GM18861 (cell line): ENCODE data around the gene IQGAP1.
"Not testable (repeated sequence)": the region's sequence is repeated elsewhere in the genome, so short reads cannot be mapped to it uniquely, and the experiment has no call there.

Experiments used
- ATAC-seq: cut with Tn5 transposase; IDR thresholded peaks from one replicate; pipeline ENCODE4 v1.9.1; 2021; ENCODE audit not compliant: unreplicated experiment

IQGAP1 gene

DNA sequence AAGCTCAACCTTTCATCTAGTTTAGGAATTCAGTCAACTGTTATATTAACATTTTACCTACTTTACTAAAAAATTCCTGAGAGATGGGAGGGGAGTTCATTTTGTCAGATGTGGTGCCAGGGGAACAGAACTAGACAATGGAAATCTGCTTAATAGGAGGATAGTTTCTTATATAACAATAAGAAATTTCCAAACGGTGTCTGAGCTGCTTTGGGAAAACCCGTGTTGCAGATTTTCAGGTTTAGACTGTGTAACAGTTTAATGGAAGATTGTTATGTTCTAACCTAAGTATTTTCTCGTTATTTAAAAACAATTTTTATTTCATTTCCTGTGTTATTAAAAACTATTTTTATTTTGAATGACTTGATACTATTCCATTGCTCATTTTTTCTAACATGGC, 19.3 kb downstream of the IQGAP1 start:
- no peak for ATAC-seq

GRCh38 chr15:90407871-90408317, 19.9 kb downstream of the IQGAP1 start:
- no peak for ATAC-seq

- ATAC-seq, result no peak
Observed at GRCh38 chr15:90408657-90409056, 20.6 kb downstream of the IQGAP1 start.

DNA sequence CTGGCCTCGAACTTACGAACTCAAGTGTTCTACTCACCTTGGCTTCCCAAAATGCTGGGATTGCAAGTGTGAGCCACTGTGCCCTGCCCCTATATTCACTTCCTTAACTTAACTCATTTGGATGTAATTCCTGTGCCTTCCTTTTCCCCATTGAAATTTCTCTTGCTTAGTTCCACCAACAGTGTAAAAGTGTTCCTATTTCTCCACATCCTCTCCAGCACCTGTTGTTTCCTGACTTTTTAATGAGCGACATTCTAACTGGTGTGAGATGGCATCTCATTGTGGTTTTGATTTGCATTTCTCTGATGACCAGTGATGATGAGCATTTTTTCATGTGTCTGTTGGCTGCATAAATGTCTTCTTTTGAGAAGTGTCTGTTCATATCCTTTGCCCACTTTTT, 21.5 kb downstream of the IQGAP1 start:
- not testable (repeated sequence) for ATAC-seq

GRCh38 chr15:90410316-90410715, 22.3 kb downstream of the IQGAP1 start:
- ATAC-seq, result not testable (repeated sequence)

DNA sequence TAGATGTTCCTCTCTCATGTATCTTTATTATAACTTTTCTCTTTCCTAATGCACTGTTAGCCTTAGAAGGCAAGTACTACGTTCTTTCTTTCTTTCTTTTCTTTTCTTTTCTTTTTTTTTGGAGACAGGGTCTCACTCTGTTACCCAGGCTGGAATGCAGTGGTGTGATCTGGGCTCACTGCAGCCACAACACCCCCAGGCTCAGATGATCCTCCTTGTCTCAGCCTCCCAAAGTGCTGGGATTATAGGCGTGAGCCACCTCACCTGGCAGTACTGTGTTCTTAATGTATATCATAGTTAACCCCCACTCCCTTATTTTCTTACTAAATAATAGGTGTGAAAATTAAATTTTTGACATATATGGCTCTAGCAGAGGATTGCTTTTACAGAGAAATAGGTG, 23.1 kb downstream of the IQGAP1 start:
- ATAC-seq, result no peak

DNA sequence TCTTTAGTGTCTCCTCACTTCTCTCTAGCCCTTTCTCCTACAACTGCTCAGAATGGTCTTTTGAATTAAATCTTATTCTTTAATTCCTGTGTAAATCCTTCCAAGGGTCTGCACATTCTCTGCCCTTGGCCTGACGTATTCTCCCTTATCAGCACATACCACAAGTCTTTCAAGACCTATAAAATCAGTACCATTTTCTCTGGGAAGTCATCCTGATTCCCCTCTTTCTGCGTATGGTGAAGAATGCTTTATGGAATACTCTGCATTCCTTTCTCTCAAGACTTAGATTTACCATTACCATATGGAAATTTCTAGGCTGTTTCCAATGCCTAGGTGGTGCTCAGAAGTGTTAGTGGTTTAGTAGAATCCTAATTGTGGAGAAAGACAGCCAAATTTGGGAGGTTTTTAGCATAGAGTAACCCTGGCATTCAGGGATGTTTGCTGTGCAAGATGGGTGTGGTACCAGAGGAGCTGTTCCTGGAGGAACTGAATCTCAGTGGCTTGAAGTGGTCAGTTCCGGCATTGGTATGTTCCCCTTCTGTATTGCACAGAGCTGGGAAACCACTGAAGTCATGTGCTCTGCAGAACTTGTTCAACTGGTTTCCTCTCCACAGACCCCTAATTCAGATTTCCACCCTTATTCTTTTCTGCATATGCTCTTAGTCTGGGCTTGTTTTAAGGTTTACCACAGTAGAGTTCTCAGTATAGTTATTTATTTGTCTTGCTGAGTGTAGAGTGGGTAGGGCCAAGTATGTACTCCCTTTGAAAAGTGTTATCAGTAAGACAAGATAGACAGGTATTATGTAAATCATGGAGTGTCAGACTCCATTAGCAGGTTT, 24.5 kb downstream of the IQGAP1 start:
- peak; percentile 71 for ATAC-seq

- ATAC-seq, result no peak
Observed at GRCh38 chr15:90413411-90414379, 25.7 kb downstream of the IQGAP1 start.

GRCh38 chr15:90414408-90415028, 26.5 kb downstream of the IQGAP1 start:
- no peak for ATAC-seq

GRCh38 chr15:90416052-90416451, 28.0 kb downstream of the IQGAP1 start:
- not testable (repeated sequence) for ATAC-seq

DNA sequence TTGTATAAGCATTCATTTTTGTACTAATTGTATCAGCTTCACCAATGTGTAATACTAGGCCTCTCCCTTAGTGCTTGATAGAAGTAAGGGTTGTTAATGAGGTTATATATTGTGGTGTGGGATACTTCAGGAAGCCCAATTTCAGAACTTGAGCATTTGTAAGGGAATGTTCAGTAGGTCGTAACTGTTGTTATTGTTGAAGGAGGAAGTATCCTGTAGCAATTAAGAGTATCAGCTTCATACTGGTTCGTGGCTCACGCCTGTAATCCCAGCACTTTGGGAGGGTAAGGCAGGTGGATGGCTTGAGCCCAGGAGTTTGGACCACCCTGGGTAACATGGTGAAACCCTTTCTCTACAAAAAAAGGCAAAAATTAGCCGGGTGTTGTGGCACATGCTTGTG, 30.6 kb downstream of the IQGAP1 start:
- ATAC-seq, result no peak

DNA sequence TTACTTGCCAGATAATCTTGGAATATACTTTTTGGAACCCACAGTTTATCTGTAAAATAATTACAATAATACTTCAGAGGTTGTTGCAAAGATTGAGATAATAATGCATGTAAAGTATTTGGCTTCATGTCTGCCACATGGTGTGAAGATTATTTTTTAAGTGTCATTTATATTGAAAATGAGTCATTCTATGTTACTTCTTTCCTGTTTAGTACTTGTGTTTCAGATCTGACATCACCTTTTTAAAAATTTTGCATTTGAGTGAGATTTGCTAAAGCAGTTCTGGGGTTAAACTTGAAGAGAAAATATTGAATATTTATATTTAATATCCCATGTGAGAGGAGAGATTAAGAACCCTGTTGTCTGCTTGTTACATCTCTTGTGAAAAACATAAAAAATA, 31.2 kb downstream of the IQGAP1 start:
- no peak for ATAC-seq

DNA sequence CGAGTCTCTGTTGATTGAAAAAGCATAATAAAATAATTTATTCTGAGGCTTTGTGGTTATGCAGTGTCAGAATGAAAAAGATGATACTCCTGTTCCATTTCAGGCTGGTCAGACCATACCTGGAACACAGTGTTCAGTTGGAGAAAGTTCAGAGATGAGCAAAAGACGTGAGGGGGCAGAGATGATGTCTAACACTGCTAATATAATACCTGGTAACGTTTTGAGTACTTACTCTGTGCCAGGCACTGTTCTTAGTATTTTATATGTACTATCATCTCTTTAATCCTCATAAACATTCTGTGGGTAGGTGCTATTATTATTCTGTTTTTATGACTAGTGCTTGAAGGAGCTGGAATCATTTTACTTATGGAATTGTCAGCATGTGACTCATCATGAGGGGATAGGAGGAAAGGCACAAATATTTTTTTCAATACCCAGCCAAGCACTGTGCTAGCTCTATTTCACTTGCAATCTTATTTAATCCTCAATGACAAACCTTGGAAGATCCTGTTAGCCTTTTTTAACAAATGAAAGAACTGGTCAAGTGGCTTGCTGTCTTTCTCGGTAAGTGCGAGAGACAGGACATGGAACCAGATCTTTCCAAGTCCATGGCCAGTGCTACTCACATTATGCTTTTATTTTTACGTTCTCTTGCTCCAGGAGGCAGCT, 31.8 kb downstream of the IQGAP1 start:
- ATAC-seq, result peak; percentile 52

GRCh38 chr15:90420451-90420850, 32.4 kb downstream of the IQGAP1 start:
- ATAC-seq, result no peak

GRCh38 chr15:90421527-90421926, 33.5 kb downstream of the IQGAP1 start:
- ATAC-seq, result no peak

- no peak for ATAC-seq
Observed at GRCh38 chr15:90422043-90422442, 34.0 kb downstream of the IQGAP1 start.

DNA sequence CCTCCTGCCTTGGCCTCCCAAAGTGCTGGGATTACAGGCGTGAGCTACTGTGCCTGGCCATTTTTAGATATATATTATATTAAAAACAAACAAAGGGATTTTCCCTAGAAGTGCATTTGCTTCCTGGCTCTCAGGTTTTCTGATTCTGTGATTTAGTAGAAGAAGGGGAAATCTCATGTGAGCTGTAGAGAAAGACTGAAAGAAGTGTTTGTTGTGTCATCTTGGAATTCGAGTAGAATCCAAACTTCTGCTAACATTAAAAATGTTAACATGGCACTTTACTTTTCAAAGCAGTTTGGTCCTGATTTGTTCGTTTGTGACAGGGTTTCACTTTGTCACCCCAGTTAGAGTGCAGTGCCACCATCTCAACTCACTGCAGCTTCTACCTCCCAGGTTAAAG, 34.9 kb downstream of the IQGAP1 start:
- no peak for ATAC-seq

DNA sequence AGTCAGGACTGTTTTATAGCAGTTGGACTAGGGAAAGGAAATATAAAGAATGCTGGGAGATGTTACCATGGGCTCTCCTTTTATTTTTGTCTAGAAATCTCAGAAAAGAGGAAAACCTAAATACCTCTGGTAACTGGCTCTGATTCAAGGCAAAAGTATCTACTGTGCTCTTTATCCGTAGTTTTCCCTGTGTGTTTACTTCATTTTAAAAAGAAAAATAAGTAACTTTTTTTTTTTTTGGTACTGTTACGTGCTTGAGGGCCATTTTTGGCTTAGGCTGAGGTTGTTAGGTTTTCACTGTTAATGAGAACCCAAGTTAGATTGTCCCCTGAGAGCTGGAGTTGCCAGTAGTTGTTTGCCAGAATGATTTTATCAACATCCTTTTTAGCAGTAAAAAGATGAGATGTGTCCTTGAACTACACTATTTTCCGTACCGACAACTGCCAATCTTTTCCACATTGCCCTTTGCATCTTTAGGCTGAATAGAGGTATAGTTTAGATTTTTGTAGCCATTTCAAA, 35.8 kb downstream of the IQGAP1 start:
- ATAC-seq, result no peak

GRCh38 chr15:90425726-90426346, 37.8 kb downstream of the IQGAP1 start:
- no peak for ATAC-seq

DNA sequence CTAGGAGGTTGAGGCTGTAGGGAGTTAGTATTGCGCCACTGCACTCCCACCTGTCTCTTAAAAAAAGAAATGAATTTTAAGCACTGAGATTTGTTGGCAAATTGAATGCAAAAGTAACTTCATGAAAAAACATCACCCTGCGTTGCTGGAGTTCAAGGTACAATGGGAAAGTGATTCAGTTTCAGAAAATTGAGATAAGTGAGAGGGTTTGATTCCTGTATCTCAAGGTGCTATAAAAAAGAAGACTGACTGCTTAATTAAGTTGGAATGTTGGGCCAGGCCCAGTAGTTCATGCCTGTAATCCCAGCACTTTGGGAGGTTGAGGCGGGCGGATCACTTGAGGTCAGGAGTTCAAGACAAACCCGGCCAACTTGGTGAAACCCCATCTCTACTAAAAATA, 39.1 kb downstream of the IQGAP1 start:
- no peak for ATAC-seq
